Rectal smooth muscle tissue (tissue), 1 donor: Measurements from ENCODE around the gene LANCL1.
"Not testable (repeated sequence)": the region's sequence is repeated elsewhere in the genome, so short reads cannot be mapped to it uniquely, and the experiment has no call there.

Source experiments
- H3K27ac ChIP-seq: one replicate; pipeline ENCODE4 v1.7.0; 2013; ENCODE audit warnings: low read depth, low read length, inconsistent platforms
- H3K27me3 ChIP-seq: one replicate; pipeline ENCODE4 v1.7.0; 2013; ENCODE audit warnings: low read length; ENCODE audit not compliant: control insufficient read depth, insufficient read depth
- H3K36me3 ChIP-seq: one replicate; pipeline ENCODE4 v1.7.0; 2013; ENCODE audit warnings: low read length; ENCODE audit not compliant: control insufficient read depth, insufficient read depth
- H3K4me1 ChIP-seq: one replicate; pipeline ENCODE4 v1.7.0; 2013; ENCODE audit warnings: low read length; ENCODE audit not compliant: control insufficient read depth, insufficient read depth
- H3K4me3 ChIP-seq: one replicate; pipeline ENCODE4 v1.7.0; 2013; ENCODE audit warnings: low read length
- H3K9ac ChIP-seq: one replicate; pipeline ENCODE4 v1.7.0; 2013; ENCODE audit warnings: low read length

Gene LANCL1

DNA sequence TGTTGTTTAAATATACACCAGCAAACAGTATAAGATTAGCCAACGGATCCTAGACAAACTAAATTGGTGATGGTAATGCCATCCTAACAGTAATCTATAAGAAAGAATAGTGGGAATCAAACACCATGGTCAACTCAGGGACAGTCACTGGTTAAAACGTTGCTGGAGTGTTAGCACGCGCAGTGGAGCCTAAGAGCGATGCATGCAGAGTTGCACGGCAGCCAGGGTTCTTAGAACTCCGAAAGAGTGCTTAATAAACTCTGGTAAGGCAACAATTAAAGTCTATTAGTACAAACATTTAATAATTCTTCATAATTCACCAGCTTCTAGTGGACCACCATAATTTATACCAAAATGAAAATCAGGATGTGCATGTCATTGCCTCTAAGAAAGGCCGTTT, 22.2 kb downstream of the LANCL1 start:
- Histone ChIP-seq H3K4me3 (no peak overlapping the region), H3K4me1 (no peaks in the 10 kb centered on the region), H3K36me3 (peaks cover 4% of the 10 kb centered on the region), H3K27ac (no peak overlapping the region), H3K27me3 (no peaks in the 10 kb centered on the region), H3K9ac (no peak overlapping the region)

DNA sequence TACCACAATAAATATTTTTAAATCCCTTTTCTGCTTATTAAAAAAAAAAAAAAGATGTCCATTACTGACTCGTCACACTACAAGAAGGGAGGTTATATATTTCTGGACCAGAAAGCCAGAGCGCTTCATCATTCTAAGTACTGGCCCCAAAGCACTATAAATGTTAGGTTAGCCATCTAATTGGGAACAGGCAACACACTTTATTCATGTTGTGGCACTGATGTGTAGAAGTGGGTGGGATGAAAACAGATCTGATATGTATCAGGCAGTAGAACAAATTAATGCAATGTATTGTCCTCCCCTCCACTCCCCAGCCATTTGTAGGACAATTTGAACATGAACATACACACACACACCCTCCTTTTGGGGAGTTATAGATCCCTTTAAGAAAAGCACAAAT, 24.4 kb downstream of the LANCL1 start:
- peaks cover 4% of the 10 kb centered on the region for H3K36me3 ChIP-seq
- H3K9ac ChIP-seq, result no peak overlapping the region
- H3K27ac ChIP-seq, result no peak overlapping the region
- no peak overlapping the region for H3K4me3 ChIP-seq
- H3K27me3 ChIP-seq, result no peaks in the 10 kb centered on the region
- H3K4me1 ChIP-seq, result no peaks in the 10 kb centered on the region

DNA sequence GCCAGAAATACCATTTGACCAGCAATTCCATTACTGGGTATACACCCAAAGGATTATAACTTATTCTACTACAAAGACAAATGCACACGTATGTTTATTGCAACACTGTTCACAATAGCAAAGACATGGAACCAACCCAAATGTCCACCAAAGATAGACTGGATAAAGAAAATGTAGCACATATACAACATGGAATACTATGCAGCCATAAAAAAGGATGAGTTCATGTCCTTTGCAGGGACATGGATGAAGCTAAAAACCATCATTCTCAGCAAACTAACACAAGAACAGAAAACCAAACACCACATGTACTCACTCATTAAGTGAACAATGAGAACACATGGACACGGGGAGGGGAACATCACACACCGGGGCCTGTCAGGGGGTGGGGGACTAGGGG, 25.6 kb downstream of the LANCL1 start:
- not testable (repeated sequence) for H3K36me3 ChIP-seq, H3K27ac ChIP-seq, H3K27me3 ChIP-seq, H3K9ac ChIP-seq, H3K4me3 ChIP-seq, H3K4me1 ChIP-seq

DNA sequence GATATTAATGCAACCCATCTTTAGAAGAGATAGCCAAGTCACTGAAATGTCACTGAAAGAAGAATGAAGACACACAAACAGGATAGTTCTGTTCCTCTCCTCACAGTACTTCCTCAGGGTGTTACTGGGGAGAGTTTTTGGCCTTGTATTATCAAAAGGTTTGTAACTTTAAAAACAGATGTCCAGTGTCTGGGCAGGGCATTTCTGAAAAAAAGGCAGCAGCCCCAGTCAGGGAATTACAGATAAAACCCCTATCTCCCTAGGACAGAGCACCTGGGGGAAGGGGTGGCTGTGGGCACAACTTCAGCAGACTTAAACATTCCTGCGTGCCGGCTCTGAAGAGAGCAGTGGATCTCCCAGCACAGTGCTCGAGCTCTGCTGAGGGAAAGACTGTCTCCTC, 30.8 kb downstream of the LANCL1 start:
- Histone ChIP-seq H3K27ac (no peak overlapping the region), H3K36me3 (peaks cover 2% of the 10 kb centered on the region), H3K4me1 (peaks cover 3% of the 10 kb centered on the region), H3K4me3 (no peak overlapping the region), H3K27me3 (no peaks in the 10 kb centered on the region), H3K9ac (no peak overlapping the region)

DNA sequence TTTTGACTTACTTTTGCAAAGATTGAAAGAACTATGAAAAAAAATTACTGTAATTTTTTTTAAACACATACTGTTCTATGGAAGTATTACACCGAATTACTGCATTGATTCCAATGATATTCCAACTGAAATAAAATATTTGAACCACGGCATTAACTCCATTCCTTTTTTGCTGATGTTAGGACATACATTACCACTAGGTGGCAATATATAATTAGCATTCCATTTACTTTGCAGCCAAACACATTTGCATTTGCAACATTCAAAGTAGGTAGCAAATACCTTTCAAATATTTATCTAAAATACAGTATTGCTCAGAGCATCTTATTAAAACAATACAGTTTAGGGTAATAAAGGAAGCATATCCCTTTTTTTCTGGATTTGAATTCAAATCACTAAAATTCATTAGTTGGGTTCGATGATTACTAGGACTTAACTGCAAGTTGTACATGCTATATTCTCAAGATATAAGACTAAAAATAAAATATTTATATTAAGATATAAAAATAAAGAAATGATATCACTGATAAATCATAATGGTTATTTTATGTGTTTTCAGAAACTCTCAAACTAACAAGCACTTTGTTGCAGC, 31.3 kb downstream of the LANCL1 start:
- Histone ChIP-seq H3K9ac (no peak overlapping the region), H3K4me3 (no peak overlapping the region), H3K4me1 (peaks cover 6% of the 10 kb centered on the region), H3K27me3 (no peaks in the 10 kb centered on the region), H3K36me3 (peaks cover 2% of the 10 kb centered on the region), H3K27ac (no peak overlapping the region)

DNA sequence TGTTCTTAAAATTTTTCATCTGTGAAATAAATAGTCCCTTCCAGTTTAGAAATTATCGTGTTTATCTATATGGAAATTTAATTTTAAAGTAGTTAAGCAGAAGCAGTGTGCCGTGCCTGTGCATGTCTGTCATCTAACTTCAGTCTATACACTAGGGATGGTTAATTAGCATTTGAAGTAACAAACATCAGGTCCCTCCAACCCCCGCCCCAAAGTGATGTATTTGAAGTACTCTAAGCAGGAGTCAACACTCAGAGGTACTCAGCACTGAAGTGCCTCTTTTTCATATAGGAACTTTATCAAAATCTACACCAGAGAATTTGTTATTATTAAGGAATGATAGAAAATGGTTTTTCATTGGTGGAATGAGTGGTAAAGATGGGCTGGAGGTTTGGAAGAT, 33.0 kb downstream of the LANCL1 start:
- Histone ChIP-seq H3K9ac (no peak overlapping the region), H3K27ac (no peak overlapping the region), H3K36me3 (peaks cover 2% of the 10 kb centered on the region), H3K4me1 (peaks cover 6% of the 10 kb centered on the region), H3K4me3 (no peak overlapping the region), H3K27me3 (no peaks in the 10 kb centered on the region)

DNA sequence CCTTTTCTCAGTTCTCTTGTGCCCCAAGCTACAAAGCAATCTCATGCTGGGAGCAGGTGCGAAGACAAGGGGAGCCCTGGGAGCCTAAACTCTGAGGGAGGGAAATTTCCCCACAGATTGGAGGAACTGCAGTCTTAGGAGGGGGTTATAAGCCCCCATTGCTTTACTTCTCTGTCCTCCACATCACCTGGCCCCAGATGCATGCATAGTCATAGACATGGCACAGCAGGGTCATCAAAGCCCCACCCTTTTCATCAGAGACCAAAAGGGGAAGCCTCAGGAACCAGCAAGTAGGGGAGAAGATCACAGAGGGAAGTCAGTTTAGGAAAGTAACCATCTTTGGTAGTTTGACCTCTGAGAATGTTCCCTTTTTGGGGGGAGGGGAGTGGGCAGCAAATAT, 33.7 kb downstream of the LANCL1 start:
- Histone ChIP-seq H3K9ac (no peak overlapping the region), H3K27me3 (no peaks in the 10 kb centered on the region), H3K27ac (no peak overlapping the region), H3K4me3 (no peak overlapping the region), H3K4me1 (peaks cover 6% of the 10 kb centered on the region), H3K36me3 (peaks cover 2% of the 10 kb centered on the region)

DNA sequence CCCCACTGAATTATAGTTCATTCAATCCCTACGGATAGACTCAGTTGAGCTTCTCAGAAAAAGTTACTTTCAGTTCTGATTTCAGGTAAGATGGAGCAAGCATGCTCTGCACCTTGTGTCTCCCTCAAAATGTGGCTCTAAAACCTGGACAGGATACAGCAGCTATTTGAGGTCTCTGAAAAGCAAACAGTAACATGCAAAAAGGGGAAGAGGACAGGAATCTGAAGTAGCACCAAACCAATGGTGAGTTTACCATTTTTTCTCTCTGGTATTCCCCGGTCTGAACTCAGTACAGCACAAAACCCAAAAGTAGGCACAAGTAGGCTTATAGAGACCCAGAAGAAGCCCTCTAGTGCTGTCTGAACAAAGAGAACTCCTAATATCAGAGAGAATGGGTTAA, 34.1 kb downstream of the LANCL1 start:
- Histone ChIP-seq H3K27me3 (no peaks in the 10 kb centered on the region), H3K36me3 (peaks cover 2% of the 10 kb centered on the region), H3K27ac (no peak overlapping the region), H3K4me3 (no peak overlapping the region), H3K4me1 (peaks cover 6% of the 10 kb centered on the region), H3K9ac (no peak overlapping the region)

DNA sequence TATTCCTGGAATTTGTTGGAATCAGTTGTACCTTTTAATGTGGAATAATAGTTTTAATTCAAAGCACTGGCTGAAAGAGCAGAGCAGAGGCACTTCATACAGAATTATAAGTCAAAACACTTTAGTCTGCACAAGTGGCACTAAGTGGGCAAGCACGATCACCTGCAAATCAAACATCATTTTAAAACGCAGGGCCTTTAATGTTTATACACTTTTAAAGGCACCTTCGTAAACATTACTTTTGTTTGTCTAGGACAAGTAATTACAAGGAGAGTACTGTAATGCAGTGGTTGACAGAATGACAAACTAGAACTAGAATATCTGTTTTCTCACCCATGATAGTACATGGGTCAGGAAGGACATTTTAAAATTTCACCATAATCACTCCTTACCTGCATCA, 36.4 kb downstream of the LANCL1 start:
- H3K4me1 ChIP-seq, result peaks cover 6% of the 10 kb centered on the region
- no peak overlapping the region for H3K9ac ChIP-seq
- H3K27ac ChIP-seq, result no peak overlapping the region
- peaks cover 6% of the 10 kb centered on the region for H3K36me3 ChIP-seq
- H3K4me3 ChIP-seq, result no peak overlapping the region
- no peaks in the 10 kb centered on the region for H3K27me3 ChIP-seq

DNA sequence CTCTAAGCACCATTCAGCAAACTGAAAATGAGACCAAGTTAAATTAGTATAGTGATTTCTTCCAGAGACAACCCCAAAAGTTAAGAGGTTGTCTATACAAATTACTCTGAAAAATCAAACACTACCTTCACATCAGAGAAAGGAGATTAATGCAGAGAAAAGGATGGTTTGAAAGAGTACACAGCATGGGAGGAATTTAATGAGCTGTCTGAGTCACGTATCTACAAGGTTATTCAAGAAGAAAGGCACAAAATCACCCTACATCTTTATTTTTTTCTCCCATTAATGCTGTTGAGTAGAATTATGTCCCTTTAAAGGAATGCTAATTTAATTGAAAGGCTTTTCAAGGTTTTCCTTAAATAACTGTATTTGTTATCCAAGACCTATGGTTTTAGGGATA, 41.1 kb downstream of the LANCL1 start:
- Histone ChIP-seq H3K36me3 (peaks cover 7% of the 10 kb centered on the region), H3K4me1 (peaks cover 3% of the 10 kb centered on the region), H3K4me3 (no peak overlapping the region), H3K9ac (no peak overlapping the region), H3K27ac (no peak overlapping the region), H3K27me3 (no peaks in the 10 kb centered on the region)

DNA sequence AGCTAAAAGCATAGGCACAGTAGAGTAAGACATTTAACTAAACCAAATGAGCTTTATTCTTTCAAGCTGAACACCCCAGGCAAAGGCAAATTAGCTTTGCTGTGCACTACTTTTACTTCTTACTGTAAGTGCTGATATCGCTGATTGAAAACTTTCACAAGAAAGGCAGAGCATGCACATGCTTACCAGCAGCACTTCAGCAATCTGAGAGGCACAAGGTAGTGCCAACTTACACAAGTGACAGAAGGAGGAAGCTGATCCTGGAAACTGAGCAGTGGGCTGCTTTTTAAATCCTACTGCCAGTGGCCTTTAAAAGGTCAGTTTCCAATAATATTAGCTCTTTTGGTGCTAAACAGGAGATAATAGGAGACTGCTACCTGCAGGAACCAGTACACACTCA, 43.9 kb downstream of the LANCL1 start:
- Histone ChIP-seq H3K4me1 (peaks cover 2% of the 10 kb centered on the region), H3K27ac (no peak overlapping the region), H3K27me3 (no peaks in the 10 kb centered on the region), H3K9ac (no peak overlapping the region), H3K4me3 (no peak overlapping the region), H3K36me3 (peaks cover 7% of the 10 kb centered on the region)

DNA sequence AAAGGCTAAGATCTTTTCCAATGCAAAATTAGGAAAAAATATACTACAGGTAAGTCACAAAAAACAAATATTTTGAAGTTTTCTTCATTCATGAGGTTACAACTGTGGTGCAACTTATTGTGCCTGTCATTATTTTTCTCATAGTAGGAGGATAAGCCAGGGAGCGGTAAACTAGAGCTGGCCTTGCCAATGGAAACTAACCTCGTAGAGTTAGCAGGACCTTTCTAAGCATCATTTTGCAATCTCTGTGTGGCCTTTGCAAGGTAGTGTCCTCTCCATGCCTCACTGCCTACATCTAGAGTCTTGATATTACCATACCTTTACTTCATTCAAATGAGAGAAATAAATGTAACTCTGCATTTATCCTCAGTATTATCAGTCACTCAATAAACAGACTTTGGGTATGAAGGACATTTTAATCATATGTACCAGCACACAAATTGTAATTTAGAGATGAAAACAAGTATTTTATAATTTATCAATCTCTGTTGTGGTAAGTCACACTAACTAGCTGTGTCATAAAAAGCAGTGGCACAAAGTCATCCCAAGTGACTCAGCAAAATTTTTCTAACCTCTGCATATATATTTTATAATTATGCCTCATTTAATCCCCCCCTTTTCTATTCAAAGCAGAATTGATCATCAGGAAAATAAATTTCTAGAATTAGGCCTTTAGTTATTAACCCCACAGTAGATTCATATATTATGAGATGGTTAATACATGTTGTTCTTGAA, 47.0 kb downstream of the LANCL1 start:
- Histone ChIP-seq H3K4me1 (peaks cover 2% of the 10 kb centered on the region), H3K4me3 (no peak overlapping the region), H3K9ac (no peak overlapping the region), H3K27me3 (no peaks in the 10 kb centered on the region), H3K36me3 (no peaks in the 10 kb centered on the region), H3K27ac (no peak overlapping the region)
